HG02763 (cell line): ENCODE measurements around the gene COL12A1.

Experiments used
- ATAC-seq: cut with Tn5 transposase; IDR thresholded peaks from one replicate; pipeline ENCODE4 v1.9.1; 2021; ENCODE audit warnings: mild to moderate bottlenecking, moderate library complexity; ENCODE audit not compliant: unreplicated experiment

Gene COL12A1

DNA sequence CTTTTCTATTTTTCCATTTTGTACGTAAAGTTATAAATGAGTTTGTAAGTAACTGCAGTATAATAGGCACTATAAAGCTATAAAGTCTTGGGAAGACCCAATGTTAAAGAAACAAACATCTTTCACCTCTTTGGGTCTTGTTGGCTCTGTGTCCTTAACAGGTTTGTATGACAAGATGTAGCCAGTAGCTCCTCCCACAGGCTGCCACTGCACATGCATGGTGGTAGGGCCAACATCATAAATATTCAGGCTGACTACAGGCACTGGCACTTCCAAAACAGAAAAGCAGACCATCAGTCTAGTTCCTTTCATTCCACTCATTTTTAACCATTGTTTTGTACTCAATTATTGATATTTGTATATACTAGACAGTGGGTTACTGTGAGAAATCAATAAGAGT, 59.9 kb downstream of the COL12A1 start:
- ATAC-seq, result no peak

DNA sequence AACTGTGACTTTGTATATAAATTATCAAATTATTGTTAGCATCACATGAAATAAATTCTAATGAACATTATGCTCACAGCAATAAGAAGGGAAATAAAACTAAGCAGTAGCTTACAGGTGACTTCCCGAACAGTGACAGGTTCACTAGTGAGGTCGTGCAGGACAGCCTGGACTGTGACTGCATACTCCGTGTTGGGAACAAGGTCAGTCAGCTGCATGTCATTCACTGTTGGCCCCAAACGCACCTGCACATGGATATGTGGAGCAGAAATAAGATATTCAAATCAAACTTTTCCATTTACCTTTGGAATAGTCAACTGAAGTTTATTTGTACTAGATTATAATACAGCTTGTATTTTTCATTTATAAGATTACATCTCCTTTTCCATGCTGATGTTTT, 60.6 kb downstream of the COL12A1 start:
- no peak for ATAC-seq

DNA sequence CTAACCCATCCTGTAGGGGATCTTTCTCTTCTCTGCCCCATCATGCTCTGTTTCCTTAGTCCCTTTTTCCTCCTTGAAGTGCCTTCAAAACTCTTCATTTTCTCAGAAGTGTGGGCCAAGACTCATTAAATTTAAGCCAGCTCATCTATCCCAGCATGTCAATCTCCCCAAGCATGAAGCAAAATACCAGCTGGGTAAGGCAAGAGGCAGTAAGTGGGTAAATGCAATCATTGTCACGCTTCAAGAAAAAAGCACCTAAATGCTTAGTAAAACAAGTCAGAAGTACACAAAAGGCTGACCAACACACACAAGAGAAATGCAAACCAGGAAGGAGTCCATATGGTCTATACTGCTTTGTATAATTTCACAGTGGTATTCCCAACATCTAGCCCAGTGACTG, 61.5 kb downstream of the COL12A1 start:
- no peak for ATAC-seq

DNA sequence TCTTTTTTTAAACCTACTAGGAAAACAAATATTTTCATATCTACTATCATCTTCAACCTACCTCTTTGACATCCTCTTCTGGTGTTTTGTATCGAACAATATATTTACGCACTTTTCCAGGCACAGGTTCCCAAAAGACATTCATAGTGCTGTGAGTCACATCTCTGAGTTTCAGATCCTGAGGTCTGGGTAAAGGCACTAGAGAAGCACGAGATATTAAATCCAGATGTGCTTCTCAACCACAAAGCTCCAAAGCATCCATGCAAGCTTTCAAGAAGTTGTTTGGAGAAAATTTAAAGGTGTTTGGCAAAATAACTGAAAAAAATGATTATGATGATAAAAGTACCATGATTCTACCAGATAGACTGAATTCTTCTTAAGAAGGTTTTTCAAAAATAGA, 62.7 kb downstream of the COL12A1 start:
- ATAC-seq, result no peak

DNA sequence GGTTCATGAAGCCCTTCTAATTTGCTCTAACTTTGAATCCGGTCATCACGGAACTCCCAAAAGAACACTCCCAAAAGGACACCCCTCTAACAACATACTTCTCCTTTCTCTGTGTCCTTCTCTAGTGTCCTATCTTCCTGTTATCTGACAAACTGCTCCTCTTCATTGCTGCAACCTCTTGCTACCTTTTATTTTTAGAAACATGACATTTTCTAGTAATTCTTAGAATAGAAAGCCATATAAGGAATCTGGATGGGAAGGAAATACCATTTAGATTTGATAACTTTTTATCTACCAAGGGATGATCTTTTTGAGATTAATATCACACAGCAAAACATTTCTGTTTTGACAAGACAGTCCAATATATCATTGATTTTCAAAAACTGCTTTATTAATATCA, 63.1 kb downstream of the COL12A1 start:
- ATAC-seq, result no peak

DNA sequence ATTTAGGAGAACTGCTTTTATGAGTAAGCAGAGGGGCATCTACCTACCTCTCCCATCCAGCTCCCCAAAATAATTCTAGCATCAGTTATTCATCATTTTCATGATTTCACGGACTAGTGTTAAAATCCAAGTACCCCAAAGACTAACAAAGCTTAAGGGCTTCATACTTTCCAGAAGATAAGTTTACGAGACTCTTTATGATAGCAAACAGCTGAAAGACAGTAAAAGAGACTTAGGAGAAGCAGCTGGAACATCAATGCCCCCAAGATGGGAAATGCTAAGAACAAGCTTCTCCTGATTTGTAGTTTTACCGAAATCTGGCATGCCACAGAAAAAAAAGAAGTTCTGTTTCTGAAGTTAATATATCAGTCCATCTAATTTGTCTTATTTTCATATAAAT, 70.0 kb downstream of the COL12A1 start:
- ATAC-seq, result no peak

DNA sequence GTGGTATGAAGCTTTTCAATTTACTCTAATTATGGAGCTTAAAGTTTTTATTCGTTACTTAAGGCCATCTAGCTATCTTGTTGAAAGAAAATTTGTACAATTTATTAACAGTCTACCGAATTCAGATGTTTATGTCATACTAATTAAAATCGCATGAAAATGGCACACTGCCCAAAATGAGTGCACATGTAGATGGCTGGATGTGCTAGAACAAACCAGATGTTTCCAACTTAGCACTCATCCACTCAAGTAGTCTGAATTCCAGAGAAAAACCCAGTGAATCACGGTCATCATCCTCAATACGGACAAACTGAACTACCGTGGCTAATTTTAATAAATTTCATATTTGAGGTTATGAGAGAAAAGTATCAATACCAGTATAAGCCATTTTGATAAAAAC, 70.4 kb downstream of the COL12A1 start:
- no peak for ATAC-seq

DNA sequence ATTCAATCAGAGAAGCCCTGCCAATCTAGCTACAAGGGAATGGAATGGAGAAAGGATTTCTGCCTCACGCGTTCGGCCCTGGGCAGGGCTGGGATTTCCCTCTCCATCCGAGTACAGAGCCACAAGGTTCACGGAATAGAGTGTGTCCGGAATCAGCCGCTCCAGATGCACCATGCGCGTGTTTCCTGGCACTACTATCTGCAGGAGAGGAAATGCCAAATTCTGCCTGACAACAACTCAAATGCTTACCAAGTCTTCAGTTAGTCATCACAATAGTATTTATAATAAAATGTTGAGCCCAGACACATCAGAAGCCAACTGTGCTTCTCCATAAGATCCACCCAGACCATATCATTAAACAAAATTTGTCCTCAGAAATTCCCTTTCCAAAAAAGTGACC, 75.1 kb downstream of the COL12A1 start:
- no peak for ATAC-seq

DNA sequence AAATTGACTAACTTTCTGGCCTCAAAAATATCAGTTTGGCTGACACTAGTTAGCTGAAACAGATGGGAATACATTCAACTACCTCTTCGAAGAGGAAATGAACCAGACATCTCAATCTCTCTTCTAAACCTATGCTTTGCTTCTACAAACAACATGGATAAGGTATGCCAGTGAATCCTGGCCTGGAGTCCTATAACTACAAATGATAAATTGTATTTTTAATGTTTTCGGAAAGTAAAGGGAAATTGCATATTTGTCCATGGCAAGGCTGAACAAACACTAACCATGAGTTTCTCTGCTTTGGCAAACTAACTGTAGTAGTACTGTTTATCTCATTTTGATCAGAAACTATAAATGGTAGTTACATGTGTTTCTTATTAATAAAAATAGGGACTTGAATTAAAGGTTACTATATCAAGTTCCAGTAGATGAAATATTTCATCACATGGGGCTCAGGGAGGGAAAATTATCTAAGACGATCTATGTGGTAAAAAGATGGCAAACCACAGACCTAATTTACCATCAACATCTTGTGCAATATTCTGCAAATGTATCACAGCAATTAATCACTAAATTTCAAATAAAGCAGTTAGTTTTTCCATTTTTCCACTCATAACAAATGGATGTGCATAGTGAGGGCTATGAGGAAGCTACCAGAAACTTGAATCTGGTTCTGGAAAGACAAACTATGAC, 76.8 kb downstream of the COL12A1 start:
- no peak for ATAC-seq

DNA sequence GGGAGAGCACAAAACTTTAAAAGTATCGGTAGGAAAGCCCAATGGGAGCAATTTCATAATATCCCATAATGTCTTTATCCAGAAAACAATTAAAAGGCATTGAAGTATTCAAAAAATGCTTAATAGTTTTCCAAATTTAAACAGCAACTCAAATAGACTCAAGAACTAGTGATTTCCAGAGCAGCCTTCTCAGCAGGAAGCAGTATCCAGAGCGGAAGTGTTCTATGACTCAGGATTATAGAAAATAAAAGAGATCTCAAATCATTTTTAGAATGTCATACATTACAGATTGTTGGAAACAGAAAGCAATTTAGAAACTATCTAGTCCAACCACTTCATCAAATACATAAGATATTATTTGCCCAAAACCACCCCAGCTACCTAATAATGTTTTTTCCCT, 79.3 kb downstream of the COL12A1 start:
- ATAC-seq, result no peak

DNA sequence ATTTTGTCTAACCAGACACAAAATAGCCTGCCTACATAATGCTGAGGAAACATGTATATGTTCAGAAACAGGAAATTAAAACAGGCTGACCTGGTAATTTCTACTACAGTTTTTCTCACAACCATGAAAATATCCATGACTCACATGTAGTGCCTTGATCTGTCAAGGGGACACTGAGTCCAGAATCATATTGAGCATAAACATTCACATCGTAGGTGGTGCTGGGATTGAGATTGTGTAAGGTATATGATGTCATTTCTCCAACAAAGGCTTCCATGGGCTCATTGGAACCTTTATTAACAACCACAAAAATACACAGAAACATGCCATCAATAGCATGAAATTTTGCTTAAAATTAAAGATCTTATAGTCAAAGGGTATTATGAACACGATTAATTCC, 80.9 kb downstream of the COL12A1 start:
- ATAC-seq, result no peak

DNA sequence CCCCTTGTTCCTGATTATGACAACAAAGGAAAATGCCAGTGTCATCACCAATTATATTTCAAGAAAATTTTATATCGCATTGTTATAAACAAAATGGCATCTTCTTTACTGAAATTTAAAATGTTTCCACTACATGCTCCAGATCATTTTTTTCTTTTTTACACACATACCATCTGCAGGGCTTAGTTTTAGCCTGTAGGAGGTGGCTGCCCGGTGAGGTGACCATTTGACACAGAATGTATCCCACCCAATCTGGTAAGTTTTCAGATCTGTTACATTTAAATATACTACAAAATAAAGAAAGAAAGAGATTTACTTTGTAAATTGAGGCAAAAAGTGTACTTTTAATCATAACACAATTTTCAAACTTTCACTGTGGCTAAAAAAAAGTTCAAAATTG, 81.8 kb downstream of the COL12A1 start:
- ATAC-seq, result no peak

DNA sequence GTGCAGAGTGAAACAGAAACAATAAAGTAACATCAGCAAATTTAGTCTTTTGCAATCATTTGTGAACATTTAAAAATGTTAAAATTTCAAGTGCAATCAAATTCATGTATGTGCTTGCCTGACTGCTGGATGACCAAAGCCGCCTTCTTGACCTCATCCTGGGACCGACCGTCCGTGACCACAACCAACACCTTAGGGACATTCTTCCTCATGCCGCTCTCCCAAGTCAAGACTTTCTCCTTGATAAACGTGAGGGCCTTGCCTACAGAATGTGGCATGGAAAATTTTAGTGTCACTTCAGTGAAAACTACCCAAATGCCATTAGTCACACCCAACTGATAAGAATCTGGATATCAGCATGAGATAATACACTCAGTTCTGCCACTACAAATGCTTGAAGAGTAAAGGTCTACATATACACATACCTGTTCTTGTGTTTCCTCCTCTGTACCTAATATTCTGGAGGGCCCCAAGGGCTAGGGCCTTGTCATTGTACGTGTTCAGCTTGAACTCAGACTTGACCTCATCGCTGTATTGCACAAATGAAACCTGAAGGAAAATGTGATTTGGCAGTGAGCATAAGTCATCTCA, 86.8 kb downstream of the COL12A1 start:
- ATAC-seq, result no peak

DNA sequence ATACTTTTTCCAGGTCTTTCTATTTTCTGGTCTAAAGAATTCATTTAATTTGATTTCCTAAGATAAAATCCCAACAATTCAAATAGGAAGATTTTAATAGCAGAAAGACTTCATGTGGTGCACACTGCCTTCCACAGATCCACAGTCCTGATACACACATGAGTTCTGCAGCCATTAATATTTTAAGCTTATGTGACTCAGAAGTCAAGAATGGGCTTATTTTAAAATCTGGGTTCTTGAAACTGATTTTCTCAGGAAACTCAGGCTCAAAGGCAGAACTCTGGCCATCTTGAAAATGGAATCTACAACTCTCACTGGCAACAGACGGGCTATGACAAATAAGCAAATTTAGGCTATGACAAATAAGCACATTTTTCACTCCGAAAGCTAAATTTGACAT, 88.2 kb downstream of the COL12A1 start:
- ATAC-seq, result no peak

DNA sequence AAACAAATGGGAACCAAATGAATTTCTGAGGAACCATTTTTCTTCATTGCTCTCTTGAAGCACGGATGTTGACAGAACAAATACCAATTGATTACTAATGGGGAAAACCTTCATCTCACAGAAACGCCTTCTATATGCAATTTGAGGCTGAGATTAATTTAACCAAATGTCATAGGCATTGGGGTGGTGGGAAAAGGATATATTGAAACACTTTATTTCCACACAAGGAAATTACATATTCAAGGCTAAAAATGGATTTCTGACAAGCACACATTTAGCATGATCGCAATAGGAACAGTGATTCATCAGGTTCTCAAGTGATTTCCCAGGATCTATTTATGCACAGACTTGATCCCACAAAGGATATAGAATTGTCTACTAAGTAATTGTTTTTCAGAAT, 88.9 kb downstream of the COL12A1 start:
- ATAC-seq, result no peak

DNA sequence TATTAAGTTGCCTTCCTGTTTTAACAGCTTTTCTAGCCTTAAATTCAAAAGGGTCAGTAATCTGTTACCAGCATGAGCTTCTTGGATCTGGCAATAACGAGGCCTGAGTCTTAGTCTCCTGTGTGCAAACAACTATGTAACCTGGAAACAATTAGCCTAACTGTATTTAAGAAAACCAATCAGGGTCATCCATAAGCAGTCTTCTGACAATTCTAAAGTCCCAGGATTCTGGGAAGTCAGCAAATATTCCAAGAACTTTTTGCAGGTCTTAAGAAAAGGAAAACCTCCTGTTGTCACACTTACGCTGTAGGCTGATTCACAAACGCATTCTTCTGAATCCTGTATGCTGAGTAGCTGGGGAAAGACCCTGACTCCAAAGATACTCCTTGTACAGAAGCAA, 90.4 kb downstream of the COL12A1 start:
- no peak for ATAC-seq

DNA sequence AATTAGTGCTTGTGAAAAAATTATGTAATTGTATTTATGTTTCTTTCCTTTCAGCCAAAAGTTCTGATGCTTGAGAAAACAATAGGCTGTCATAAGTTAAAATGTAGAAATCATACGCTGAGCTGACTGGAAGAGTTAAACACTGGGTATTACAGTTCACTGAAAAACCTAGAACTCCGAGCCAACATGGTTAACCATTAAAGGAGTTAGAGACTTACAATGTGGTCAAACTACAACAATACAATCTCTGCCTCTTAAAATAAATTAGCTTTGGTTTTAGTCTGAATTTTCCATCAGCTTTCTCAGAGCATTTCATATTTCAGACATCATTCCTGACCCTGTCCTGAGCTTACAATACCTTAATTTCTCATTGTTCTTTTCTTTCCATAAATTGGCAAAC, 91.0 kb downstream of the COL12A1 start:
- no peak for ATAC-seq

DNA sequence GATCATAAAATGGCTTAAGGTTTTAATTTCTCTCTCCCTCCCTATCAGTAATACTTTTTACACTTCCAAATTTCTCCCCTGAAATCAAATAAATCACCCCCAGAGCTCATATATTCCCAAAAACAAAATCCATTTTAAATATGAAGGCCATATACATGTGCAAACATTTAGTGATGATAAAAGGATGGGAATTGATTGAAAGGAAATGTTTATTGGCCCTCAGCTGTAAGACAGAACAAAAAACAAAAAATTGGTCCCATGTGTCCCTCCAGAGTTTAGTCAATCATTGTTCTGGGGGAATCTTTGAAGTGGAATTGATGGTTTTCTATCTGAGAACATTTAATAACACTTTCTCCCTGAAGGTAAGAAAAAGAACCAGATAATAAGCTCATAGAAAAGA, 91.7 kb downstream of the COL12A1 start:
- ATAC-seq, result no peak

DNA sequence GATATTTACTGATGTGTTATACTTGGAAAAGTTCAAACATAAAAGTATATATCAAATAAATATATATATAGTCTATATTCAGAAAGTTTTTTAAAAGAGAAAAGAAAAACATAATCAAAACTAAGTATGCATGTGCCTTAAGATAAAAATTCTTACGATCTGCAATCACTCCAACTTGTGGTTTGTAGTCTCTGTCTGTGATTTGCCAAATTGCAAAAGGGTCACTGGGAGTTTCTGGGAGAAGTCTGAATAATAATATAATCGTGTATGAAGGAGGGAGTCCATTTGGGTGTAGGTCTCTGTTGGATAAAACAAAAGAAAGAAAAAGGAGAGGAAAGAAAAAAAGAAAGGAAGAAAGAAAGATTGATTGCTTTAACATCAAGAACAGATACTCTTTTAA, 92.4 kb downstream of the COL12A1 start:
- no peak for ATAC-seq

DNA sequence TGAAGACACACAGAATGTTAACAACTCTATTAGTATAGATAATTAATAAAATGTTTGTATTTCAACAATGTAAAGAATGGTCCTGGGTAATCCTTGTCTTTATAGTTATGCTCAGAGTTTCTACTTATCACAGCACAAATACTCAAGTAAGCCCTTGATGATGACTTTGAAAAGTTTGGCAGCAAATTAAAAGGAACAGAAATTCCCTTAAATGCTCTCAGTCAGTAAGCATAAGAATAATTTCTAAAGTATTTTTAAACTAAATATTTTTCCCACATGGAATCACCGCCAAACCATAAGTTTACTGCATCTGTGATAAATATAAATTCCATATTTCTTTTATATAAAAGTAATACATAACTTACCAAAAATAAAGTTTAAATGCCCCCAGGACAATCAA, 96.1 kb downstream of the COL12A1 start:
- no peak for ATAC-seq

DNA sequence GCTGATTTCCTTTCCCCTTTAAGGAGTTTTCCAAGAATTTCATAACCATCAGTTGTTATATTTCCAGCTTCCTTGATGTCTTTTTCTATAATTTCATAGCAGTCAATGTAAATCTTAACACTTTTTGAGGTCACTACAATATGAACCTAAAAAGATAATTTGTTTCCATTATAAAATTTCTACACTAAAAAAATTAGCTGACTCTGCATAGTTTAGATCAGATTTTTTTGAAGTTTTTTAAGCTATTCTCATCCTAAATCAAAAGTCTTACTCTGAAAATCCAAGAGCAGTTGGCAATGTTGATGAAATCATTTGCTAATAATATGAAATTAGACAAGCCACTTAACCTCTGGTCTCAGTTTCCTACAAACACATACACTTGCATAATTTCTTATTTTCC, 96.8 kb downstream of the COL12A1 start:
- no peak for ATAC-seq

DNA sequence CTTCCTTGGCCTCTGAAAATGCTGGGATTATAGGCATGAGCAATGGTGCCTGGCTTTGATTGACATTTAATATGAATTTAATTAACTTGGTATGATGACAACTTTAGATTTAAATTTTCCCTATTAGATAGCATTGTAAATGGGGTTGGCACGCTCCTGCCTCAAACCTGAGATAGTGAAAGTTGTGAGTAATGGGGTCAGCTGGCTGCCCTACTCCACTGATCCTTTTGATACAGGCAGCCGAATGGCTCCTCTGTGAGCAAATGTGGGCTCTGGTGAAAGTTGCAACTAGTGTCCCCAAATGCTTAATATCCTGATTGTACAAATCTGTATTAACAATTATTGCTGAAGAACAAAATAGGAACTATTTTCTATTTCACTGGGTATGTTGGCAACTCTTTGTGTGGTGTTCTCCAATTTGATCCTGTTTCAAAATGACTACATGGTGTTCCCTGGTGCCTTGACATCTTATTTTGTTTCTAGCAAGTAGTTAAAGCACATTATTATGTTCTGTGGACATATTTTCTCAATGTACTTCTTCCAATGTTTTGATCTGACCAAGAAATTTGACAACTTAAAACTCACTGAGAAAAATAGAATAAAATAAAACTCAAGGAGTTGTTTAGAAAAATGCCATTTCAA, 97.4 kb downstream of the COL12A1 start:
- ATAC-seq, result no peak

DNA sequence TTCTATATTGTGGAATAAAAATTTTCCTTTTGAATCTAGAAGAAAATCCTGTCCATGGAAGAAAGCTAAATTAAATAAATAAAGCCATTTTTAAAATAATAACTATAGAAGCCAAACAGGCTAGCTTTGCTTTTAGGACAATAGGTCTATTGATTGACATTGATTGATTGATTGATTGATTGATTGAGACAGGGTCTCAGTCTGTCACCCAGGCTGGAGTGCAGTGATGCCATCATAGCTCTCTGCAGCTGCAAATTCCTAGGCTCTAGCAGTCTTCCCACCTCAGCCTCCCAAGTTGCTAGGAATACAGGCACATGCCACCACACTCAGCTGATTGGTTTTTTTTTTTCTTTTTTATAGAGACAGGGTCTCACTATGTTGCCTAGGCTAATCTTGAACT, 97.9 kb downstream of the COL12A1 start:
- ATAC-seq, result no peak
